Activated naive CD4-positive, alpha-beta T cell (primary cell): ENCODE results near the gene RALGPS1.

Experiments used
- DNase-seq, 4 experiments: peaks; one replicate each; lab custom pipeline; 2025; lab: John Stamatoyannopoulos, UW

Gene RALGPS1

GRCh38 chr9:127022913-127023660 lies 108.5 kb downstream of the RALGPS1 start:
- no peak for DNase-seq

GRCh38 chr9:127025042-127025441 lies 110.5 kb downstream of the RALGPS1 start:
- no peak for DNase-seq

- DNase-seq: no peak
These were observed 113.1 kb downstream of the RALGPS1 start for GRCh38 chr9:127027694-127028093.

GRCh38 chr9:127029548-127029947 lies 115.0 kb downstream of the RALGPS1 start:
- DNase-seq: no peak

GRCh38 chr9:127030814-127031740 lies 116.5 kb downstream of the RALGPS1 start:
- no peak for DNase-seq

- no peak for DNase-seq
These were observed 117.7 kb downstream of the RALGPS1 start for GRCh38 chr9:127032256-127032655.

GRCh38 chr9:127033061-127033460 lies 118.5 kb downstream of the RALGPS1 start:
- DNase-seq: no peak

- DNase-seq: no peak
These were observed 119.2 kb downstream of the RALGPS1 start for GRCh38 chr9:127033789-127034188.

- no peak for DNase-seq
These were observed 120.1 kb downstream of the RALGPS1 start for GRCh38 chr9:127034691-127035090.

GRCh38 chr9:127035423-127035822 lies 120.8 kb downstream of the RALGPS1 start:
- no peak for DNase-seq

- DNase-seq: no peak
These were observed 121.4 kb downstream of the RALGPS1 start for GRCh38 chr9:127035948-127036347.

- DNase-seq: no peak
These were observed 121.9 kb downstream of the RALGPS1 start for GRCh38 chr9:127036437-127036836.

GRCh38 chr9:127038531-127038930 lies 123.9 kb downstream of the RALGPS1 start:
- no peak for DNase-seq

GRCh38 chr9:127039492-127039891 lies 124.9 kb downstream of the RALGPS1 start:
- DNase-seq: no peak

GRCh38 chr9:127045148-127045547 lies 130.6 kb downstream of the RALGPS1 start:
- DNase-seq: no peak

GRCh38 chr9:127047971-127048370 lies 133.4 kb downstream of the RALGPS1 start:
- no peak for DNase-seq

GRCh38 chr9:127049044-127049443 lies 134.5 kb downstream of the RALGPS1 start:
- DNase-seq: no peak

GRCh38 chr9:127049581-127049980 lies 135.0 kb downstream of the RALGPS1 start:
- DNase-seq: no peak

- DNase-seq: no peak
These were observed 135.6 kb downstream of the RALGPS1 start for GRCh38 chr9:127050152-127050551.

GRCh38 chr9:127050591-127051001 lies 136.0 kb downstream of the RALGPS1 start:
- DNase-seq: no peak

- DNase-seq: no peak
These were observed 137.5 kb downstream of the RALGPS1 start for GRCh38 chr9:127051881-127052595.

- DNase-seq: no peak
These were observed 138.7 kb downstream of the RALGPS1 start for GRCh38 chr9:127053057-127053821.
